A673 (cell line): ENCODE data around the gene PNPLA5. TPM values are rescaled to one million over a fixed set of nuclear protein-coding genes. Genes with fewer than 3 reads are reported as not detected.

ENCODE experiments used
- BruUV-seq: library from RNA; stranded (reverse); fragments of 400-500 nt; replicated peaks from 2 replicates; lab custom pipeline; 2021; lab: Mats Ljungman, UMichigan
- CTCF ChIA-PET: fragments of 300-600 bp; sonication (Branson Sonifier 250); formaldehyde crosslinking; loops from one replicate; lab custom pipeline; 2022; ENCODE audit warnings: antibody characterized with exemption; lab: Charles Lee
- POLR2A ChIA-PET: fragments of 300-600 bp; sonication (Branson Sonifier 250); formaldehyde crosslinking; loops from one replicate; lab custom pipeline; 2022; ENCODE audit warnings: antibody characterized with exemption; ENCODE audit not compliant: low non-redundant PET; lab: Charles Lee
- DNase-seq: peaks from one replicate; pipeline ENCODE4 v3.0.0-alpha.2; 2015; ENCODE audit warnings: low spot score
- H3K27ac ChIP-seq: fragments of 200-600 bp; sonication (generic); 2 replicates; pipeline ENCODE4 v1.5.1; 2016; ENCODE audit warnings: mixed run types, low read depth, mild to moderate bottlenecking, mixed read lengths, antibody characterized with exemption, low read length; ENCODE audit not compliant: poor library complexity, severe bottlenecking
- H3K27me3 ChIP-seq: fragments of 200-600 bp; sonication (generic); replicated peaks from 2 replicates; pipeline ENCODE4 v1.6.1; 2017; ENCODE audit warnings: mixed run types, low read depth, mild to moderate bottlenecking, mixed read lengths, antibody characterized with exemption, low read length; ENCODE audit not compliant: insufficient read depth, poor library complexity
- H3K36me3 ChIP-seq: fragments of 200-600 bp; sonication (generic); 2 replicates; pipeline ENCODE4 v1.6.1; 2016; ENCODE audit warnings: mixed run types, mild to moderate bottlenecking, mixed read lengths, antibody characterized with exemption, low read length; ENCODE audit not compliant: insufficient read depth, poor library complexity, severe bottlenecking
- H3K4me1 ChIP-seq: fragments of 200-600 bp; sonication (generic); 2 replicates; pipeline ENCODE4 v1.6.1; 2017; ENCODE audit warnings: mixed run types, mild to moderate bottlenecking, mixed read lengths, antibody characterized with exemption, low read length; ENCODE audit not compliant: insufficient read depth, poor library complexity, severe bottlenecking
- H3K4me3 ChIP-seq: fragments of 200-600 bp; sonication (generic); 2 replicates; pipeline ENCODE4 v1.5.1; 2016; ENCODE audit warnings: low read depth, mixed run types, mild to moderate bottlenecking, mixed read lengths, low read length; ENCODE audit not compliant: poor library complexity, severe bottlenecking
- H3K9me3 ChIP-seq: fragments of 200-600 bp; sonication (generic); 2 replicates; pipeline ENCODE4 v1.6.1; 2016; ENCODE audit warnings: mixed run types, low read depth, mild to moderate bottlenecking, mixed read lengths, antibody characterized with exemption, low read length; ENCODE audit not compliant: poor library complexity, severe bottlenecking
- CTCF ChIP-seq: fragments of 300-800, 200-600 bp; sonication (generic); conservative IDR thresholded peaks from 2 replicates; pipeline ENCODE4 v1.5.1; 2017; ENCODE audit warnings: low read depth, mild to moderate bottlenecking, antibody characterized with exemption, low read length, moderate library complexity, mixed read lengths
- EZH2 ChIP-seq: fragments of 200-600 bp; sonication (generic); IDR thresholded peaks from 2 replicates; pipeline ENCODE4 v1.6.1; 2017; ENCODE audit warnings: borderline replicate concordance, low read depth, mild to moderate bottlenecking, mixed read lengths, antibody characterized with exemption, low read length; ENCODE audit not compliant: poor library complexity, severe bottlenecking
- intact Hi-C: fragments of 100-400 bp; cut with micrococcal nuclease; formaldehyde crosslinking; loops from one replicate; pipeline ENCODE4 v1.10.0; 2022; ENCODE audit not compliant: unreplicated experiment
- total RNA-seq: library from RNA; stranded (reverse); gene quantifications from 2 replicates; pipeline ENCODE4 v1.2.3, GENCODE V29; 2021

The PNPLA5 gene
- total RNA-seq, 1 experiment from 2014 or later, result not detected

- H3K27me3 ChIP-seq, result no peaks in the 10 kb centered on the region
- TF ChIP-seq CTCF, result no peak
- TF ChIP-seq EZH2, result no peak
- no peaks in the 10 kb centered on the region for H3K9me3 ChIP-seq
- H3K4me1 ChIP-seq, result peaks cover 15% of the 10 kb centered on the region
- no peak overlapping the region for H3K4me3 ChIP-seq
- peaks cover 30% of the 10 kb centered on the region for H3K36me3 ChIP-seq
- intact Hi-C loops, result no loop called here
- DNase-seq, result no peak
- POLR2A ChIA-PET, result no interaction called here
- CTCF ChIA-PET, result no interaction called here
- no TSS peak for BruUV-seq
- H3K27ac ChIP-seq, result no peak overlapping the region
These were observed 37.1 kb upstream of the PNPLA5 start for GRCh38 chr22:43928908-43929307.

GRCh38 chr22:43928468-43928867 is 36.7 kb upstream of the PNPLA5 start:
- CTCF ChIA-PET, result no interaction called here
- DNase-seq, result no peak
- no peaks in the 10 kb centered on the region for H3K9me3 ChIP-seq
- no peak overlapping the region for H3K4me3 ChIP-seq
- peaks cover 30% of the 10 kb centered on the region for H3K36me3 ChIP-seq
- no TSS peak for BruUV-seq
- POLR2A ChIA-PET, result no interaction called here
- intact Hi-C loops, result no loop called here
- TF ChIP-seq CTCF (no peak), EZH2 (no peak)
- H3K4me1 ChIP-seq, result peaks cover 15% of the 10 kb centered on the region
- H3K27ac ChIP-seq, result no peak overlapping the region
- no peaks in the 10 kb centered on the region for H3K27me3 ChIP-seq

DNA sequence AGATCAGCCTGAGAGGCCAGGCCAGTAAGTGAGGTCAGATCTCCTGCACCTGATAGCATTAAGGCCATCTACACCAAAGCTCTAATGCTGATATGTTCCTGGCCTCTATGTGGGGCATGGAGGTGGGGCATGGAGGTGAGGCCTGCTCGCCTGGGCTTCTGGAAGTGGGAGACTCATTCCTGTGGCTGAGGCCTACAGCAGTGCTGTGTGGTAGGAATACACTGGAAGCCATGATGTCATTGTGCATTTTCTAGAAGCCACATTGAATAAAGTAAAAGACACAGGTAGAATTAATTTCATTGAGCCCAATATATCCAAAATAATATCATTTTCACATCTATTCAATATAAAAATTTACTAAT is 34.5 kb upstream of the PNPLA5 start:
- CTCF ChIA-PET, result no interaction called here
- no peak overlapping the region for H3K27ac ChIP-seq
- peaks cover 23% of the 10 kb centered on the region for H3K36me3 ChIP-seq
- H3K4me3 ChIP-seq, result no peak overlapping the region
- TF ChIP-seq CTCF (no peak), EZH2 (no peak)
- H3K4me1 ChIP-seq, result peaks cover 20% of the 10 kb centered on the region
- no peaks in the 10 kb centered on the region for H3K9me3 ChIP-seq
- intact Hi-C loops, result no loop called here
- POLR2A ChIA-PET, result no interaction called here
- no TSS peak for BruUV-seq
- H3K27me3 ChIP-seq, result no peaks in the 10 kb centered on the region
- no peak for DNase-seq
